Smooth muscle cell of bladder (primary cell): Measurements from ENCODE around the gene BEND3. TPM values are rescaled to one million over a fixed set of nuclear protein-coding genes. Genes with fewer than 3 reads are reported as not detected.

Experiments
- total RNA-seq: library from RNA; depleted of rRNA; stranded (reverse); fragments of >200 nt; gene quantifications from 2 replicates; pipeline ENCODE4 v1.2.3, GENCODE V29; 2014

The BEND3 gene
- 0.71 and 1.7 TPM in 2 replicates for total RNA-seq

GRCh38 chr6:107114926-107115694 lies at the start of gene BEND3:
Gene BEND3 (minus strand): TSS chr6:107115515. CDS start chr6:107099285, 16,230 bp downstream.

Other genes starting within 250 kb of the BEND3 start
- gene CD24, start 140.8 kb downstream of the BEND3 start, total RNA-seq: 0.57 and 0.83 TPM in 2 replicates
- 10.0 and 12.9 TPM in 2 replicates for gene MTRES1, start 87.3 kb downstream of the BEND3 start, total RNA-seq